HG02852 (cell line): ENCODE measurements around the gene SDCCAG8.

Experiments used
- ATAC-seq: cut with Tn5 transposase; IDR thresholded peaks from one replicate; pipeline ENCODE4 v1.9.1; 2021; ENCODE audit warnings: mild to moderate bottlenecking, moderate library complexity; ENCODE audit not compliant: unreplicated experiment

SDCCAG8 gene

GRCh38 chr1:243280571-243281129 lies 24.8 kb downstream of the SDCCAG8 start:
- no peak for ATAC-seq

GRCh38 chr1:243281672-243282071 lies 25.8 kb downstream of the SDCCAG8 start:
- no peak for ATAC-seq

- no peak for ATAC-seq
Measured at GRCh38 chr1:243286409-243287122, 30.7 kb downstream of the SDCCAG8 start.

- no peak for ATAC-seq
Measured at GRCh38 chr1:243287123-243287460, 31.3 kb downstream of the SDCCAG8 start.

- ATAC-seq: peak; percentile 92
Measured at GRCh38 chr1:243287652-243288051, 31.8 kb downstream of the SDCCAG8 start.

- ATAC-seq: no peak
Measured at GRCh38 chr1:243288062-243288461, 32.2 kb downstream of the SDCCAG8 start.

- ATAC-seq: no peak
Measured at GRCh38 chr1:243291292-243291691, 35.5 kb downstream of the SDCCAG8 start.

GRCh38 chr1:243292117-243292516 lies 36.3 kb downstream of the SDCCAG8 start:
- ATAC-seq: no peak

- no peak for ATAC-seq
Measured at GRCh38 chr1:243293941-243294722, 38.3 kb downstream of the SDCCAG8 start.

GRCh38 chr1:243294723-243295121 lies 38.9 kb downstream of the SDCCAG8 start:
- no peak for ATAC-seq

GRCh38 chr1:243299069-243299468 lies 43.2 kb downstream of the SDCCAG8 start:
- no peak for ATAC-seq

- no peak for ATAC-seq
Measured at GRCh38 chr1:243301059-243301458, 45.2 kb downstream of the SDCCAG8 start.

GRCh38 chr1:243311809-243312208 lies 56.0 kb downstream of the SDCCAG8 start:
- no peak for ATAC-seq

GRCh38 chr1:243312952-243313634 lies 57.3 kb downstream of the SDCCAG8 start:
- ATAC-seq: peak; percentile 35

- peak; percentile 72 for ATAC-seq
Measured at GRCh38 chr1:243313635-243314536, 58.0 kb downstream of the SDCCAG8 start.

GRCh38 chr1:243315455-243315854 lies 59.6 kb downstream of the SDCCAG8 start:
- ATAC-seq: no peak

- ATAC-seq: no peak
Measured at GRCh38 chr1:243315893-243316292, 60.1 kb downstream of the SDCCAG8 start.

GRCh38 chr1:243316366-243316989 lies 60.6 kb downstream of the SDCCAG8 start:
- no peak for ATAC-seq

GRCh38 chr1:243320224-243320623 lies 64.4 kb downstream of the SDCCAG8 start:
- no peak for ATAC-seq

GRCh38 chr1:243322326-243322725 lies 66.5 kb downstream of the SDCCAG8 start:
- no peak for ATAC-seq
